ENCODE results near the gene CTNND2.

DNA sequence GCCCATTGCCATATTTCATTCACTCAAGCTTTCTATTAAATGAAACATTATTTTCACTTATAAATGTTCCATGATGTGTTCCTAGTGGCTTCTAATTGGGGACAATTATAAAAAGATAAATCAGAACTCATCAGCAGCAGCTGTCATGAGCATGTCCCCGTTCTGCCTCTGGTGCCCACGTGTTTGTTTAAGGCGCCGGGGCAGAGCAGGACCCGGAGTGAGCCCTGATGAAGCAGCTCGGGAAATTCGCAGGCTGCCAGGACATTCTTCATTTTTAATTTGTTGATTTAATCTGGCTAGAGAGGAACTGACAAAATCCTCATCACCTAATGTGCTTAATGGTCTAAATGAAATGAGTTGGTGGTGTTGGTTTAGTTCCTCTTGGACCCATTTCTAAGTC, 475.0 kb downstream of the CTNND2 start:
- TF ChIP-seq, protein P1, sequence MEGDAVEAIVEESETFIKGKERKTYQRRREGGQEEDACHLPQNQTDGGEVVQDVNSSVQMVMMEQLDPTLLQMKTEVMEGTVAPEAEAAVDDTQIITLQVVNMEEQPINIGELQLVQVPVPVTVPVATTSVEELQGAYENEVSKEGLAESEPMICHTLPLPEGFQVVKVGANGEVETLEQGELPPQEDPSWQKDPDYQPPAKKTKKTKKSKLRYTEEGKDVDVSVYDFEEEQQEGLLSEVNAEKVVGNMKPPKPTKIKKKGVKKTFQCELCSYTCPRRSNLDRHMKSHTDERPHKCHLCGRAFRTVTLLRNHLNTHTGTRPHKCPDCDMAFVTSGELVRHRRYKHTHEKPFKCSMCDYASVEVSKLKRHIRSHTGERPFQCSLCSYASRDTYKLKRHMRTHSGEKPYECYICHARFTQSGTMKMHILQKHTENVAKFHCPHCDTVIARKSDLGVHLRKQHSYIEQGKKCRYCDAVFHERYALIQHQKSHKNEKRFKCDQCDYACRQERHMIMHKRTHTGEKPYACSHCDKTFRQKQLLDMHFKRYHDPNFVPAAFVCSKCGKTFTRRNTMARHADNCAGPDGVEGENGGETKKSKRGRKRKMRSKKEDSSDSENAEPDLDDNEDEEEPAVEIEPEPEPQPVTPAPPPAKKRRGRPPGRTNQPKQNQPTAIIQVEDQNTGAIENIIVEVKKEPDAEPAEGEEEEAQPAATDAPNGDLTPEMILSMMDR (conservative IDR thresholded peaks at IDR 0.05), result no peak
- no peak for TF ChIP-seq ZFX (IDR thresholded peaks at IDR 0.05)

All from C4-2B (cell line).